A172 (cell line): ENCODE results near the gene TTC27. TPM values are rescaled to one million over a fixed set of nuclear protein-coding genes. Genes with fewer than 3 reads are reported as not detected.
A peak's percentile ranks its signal among the peaks of the same experiment; 100 is the strongest.
"Not testable (repeated sequence)": the region's sequence is repeated elsewhere in the genome, so short reads cannot be mapped to it uniquely, and the experiment has no call there.

Experiments
- DNase-seq: peaks from one replicate; pipeline ENCODE4 v3.0.0-alpha.2; 2015; ENCODE audit warnings: low spot score
- total RNA-seq: library from RNA; depleted of rRNA; stranded (reverse); fragments of >200 nt; shearing (Covaris generic); gene quantifications from 2 replicates; pipeline ENCODE4 v1.2.3, GENCODE V29; 2014

Gene TTC27
- total RNA-seq, 1 experiment from 2014 or later = 22.5 TPM

DNA sequence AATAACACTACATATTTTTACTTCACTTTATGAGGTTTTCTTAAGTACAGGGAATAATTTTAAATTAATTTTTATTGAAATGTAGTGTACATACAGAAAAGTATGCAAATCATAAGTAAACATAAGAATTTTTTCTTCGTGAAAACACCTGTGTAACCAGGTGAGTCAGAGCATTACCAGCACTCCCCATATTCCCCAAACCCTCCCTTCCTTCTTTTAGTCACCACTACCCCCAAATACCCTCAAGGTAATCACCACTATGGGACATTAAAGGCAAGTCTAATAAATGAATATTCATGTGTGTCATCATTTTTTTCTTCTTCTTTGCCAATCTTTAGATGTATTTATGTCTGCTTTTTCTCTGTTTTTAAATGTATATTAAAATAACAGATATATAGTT is 179.0 kb downstream of the TTC27 start:
- DNase-seq = no peak

DNA sequence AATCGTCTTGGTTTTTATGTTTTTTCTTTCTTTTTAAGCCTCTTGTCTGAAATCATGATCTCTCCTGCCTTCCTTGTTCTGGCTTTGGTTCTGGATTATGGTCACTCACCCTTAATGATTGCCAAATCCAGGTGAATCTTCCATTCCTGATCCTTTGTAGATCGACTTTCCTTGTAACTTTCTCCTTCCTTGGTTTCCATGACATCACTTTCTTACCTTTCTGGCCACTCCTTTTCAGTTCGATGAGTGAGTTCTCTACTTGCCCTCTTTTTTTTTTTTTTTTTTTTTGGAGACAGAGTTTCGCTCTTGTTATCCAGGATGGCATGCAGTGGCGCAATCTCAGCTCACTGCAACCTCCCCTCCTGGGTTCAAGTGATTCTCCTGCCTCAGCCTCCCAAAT is 179.8 kb downstream of the TTC27 start:
- no peak for DNase-seq

DNA sequence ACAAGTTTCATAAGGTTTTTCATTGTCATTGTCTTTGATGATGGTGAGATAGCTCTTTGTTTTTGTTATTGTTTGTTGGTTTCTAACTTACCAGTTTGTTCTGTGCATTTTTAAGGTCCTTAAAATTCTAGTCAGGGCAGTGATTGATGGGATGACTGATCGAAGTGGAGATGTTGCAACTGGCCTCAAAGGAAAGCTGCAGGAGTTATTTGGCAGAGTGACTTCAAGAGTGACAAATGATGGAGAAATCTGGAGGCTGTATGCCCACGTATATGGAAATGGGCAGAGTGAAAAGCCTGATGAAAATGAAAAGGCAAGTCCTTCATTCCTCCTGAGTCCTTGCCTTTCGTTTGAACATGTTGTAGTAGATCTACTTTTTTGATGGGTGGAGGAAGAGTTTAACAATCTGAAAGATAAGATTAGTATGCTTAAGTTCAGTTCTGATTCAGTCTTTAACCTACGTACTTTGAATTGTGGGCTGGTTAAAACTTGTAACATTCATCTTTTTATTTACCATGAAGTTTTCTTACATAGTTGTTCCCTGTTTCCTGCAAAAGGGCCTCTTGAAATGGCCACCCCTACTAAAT is 183.2 kb downstream of the TTC27 start:
- no peak for DNase-seq

DNA sequence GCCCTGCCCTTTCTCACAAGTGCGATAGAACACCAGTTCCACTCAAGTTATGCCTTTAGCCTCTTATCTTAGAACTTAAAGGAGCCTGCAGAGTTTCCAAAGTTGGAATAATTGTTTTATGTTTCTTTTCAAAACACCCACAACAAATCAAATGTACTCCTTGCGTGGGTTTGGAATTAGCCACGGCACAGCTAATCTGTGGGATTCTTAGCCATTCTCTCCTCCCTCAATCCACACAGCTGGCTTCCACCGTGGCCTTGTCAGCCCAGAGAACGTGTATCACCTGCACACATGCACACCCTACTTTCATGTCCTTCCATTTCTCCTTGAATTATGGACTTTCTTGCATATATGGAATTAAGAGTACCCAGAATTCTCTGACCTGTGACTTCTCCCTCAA is 183.8 kb downstream of the TTC27 start:
- DNase-seq = no peak

DNA sequence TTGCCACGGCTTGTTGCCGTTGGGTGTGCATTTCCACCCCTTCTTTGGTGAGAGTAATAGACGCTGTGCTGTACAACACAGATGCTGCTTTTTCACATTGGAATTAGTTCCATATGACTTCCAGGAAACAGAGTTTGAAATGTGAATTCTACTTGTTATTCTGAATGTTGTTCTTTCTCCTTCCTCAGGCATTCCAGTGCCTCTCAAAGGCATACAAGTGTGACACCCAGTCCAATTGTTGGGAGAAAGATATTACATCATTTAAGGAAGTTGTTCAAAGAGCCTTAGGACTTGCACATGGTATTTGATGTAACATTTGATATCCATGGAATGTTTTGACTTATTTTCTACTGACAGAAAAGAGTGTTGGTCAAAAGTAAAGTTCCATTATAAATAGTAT is 184.5 kb downstream of the TTC27 start:
- DNase-seq = no peak

DNA sequence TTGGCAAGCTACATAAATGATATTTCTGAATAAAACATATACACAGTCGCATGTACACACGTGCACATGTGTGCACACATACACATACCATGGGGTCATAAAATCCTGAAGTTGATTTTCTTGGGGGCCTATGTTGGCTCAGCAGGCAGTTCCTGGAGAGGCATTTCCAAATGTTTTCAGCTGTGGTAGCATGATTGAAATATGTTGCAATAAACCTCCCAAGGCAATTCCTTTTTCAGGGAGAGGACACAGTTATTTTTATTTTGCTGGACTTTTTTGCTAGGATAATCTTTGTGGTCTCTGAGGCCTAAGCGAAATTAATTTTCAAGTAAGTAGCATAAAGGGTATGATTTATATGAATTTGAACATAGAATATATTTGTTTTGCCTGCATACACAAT is 192.2 kb downstream of the TTC27 start:
- DNase-seq = no peak

DNA sequence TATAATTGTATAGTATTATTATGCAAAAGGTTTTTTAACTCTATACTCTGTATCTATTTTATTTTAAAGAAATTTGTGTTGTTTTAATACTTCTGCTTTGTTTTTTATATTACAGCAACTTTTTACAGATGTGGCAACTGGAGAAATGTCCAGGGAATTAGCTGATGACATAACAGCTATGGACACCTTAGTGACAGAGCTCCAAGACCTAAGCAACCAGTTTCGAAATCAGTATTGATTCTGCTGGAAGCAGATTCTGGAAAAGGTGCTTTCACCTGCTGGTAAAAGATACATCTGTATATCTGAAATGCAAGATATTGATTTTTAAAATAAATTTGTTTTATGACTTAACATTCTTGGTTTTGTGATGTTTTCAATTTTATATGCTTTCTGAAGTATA is 192.9 kb downstream of the TTC27 start:
- no peak for DNase-seq

DNA sequence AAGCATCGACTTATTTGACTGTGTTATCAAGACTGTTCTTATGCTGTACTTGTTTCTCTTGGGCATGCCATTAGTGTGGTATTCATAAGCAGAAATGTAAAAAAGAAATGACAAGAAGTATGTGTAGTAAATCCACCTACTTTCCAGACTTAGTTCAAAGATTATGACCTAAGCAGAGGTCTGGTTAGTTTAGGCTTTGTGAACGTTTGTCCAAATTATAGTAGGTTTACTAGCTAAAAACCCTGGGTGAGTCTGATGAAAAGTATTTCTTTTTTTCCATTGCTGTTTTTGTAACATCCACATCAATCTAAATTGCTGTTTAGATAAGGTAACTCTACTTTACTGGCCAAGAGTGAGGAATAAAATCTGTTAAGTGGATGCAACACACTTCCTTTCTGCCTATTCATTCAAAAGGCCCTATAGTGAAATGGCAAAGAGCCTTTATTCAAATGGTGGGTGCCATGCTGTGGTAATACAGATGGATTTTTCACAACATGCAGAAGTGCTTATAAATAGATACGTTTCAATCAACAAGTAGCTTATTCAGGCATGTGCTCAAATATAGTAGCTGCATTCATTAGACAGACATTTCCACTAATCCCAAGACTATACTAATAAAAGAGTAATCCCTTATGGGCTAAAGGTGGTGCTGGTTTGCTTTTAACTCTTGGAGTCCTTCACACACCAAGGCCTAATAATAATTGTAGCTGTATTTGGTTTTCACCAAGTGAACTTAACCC is 196.4 kb downstream of the TTC27 start:
- DNase-seq = no peak

DNA sequence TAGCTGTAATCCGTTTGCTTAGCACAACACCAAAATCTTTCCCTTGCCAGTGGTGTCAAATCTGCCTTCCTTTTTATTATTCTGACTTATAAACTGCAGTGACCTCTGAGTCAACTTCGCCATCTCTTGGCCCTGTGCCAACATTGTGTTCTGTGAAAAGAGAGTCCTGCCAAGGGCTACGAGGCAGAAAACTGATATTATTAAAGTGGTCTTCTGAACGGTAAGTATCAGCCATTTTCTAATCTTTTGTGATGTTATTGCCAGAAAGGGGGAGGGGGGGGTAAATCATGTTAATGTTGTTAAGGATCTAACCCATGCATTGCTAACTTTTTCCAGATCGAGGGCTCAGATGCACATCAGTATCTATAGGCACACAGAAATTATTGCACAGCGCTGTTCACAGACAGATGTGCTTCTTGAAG is 197.5 kb downstream of the TTC27 start:
- peak; percentile 13 for DNase-seq

DNA sequence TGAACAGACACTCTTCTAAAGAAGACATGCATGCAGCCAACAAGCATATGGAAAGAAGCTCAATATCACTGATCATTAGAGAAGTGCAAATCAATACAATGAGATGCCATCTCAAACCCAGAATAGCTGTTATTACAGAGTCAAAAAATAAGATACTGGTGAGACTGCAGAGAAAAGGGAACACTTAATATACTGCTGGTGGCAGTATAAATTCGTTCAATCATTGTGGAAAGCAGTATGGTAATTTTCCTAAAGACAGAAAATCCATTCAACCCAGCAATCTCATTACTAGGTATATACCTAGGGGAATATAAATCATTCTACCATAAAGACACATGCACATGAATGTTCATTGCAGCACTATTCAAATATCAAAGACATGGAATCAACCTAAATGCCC is 202.3 kb downstream of the TTC27 start:
- no peak for DNase-seq

DNA sequence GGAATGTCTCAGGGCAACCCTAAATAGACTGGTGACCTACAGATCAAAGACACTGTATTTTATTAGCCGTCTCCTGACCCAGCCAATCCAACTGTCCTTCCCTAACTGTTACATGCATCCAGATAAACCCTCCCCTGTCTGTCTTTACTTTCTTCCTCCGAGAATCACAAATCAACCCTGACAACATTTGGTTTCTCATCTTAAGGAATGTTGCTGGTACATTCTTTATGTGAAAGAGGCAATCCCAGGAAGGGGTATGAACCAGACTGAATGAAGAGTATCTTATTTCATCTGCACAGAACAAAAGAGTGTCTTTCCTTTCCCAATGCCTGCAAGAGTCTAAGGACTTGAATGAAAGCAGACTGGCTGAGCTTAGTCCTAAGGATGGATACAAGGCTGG is 205.0 kb downstream of the TTC27 start:
- peak; percentile 45 for DNase-seq

DNA sequence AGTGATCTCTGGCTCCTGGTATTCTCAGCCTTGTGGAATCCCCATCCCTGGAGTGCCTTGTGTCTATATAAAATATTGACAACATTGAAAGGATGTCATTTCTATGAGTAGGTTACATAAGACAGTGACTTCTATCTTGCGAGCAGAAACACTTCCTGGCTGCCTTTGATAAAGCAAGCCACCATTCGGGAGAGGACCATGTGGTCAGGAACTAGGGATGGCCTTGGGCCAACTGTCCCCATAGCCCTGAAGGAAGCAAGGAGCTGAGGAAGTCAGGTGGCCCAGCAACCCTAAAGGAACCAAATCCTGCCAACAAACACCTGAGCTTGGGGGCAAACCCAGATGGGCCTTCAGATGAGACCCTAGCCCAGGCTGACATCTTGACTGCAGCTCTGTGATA is 205.9 kb downstream of the TTC27 start:
- DNase-seq = no peak

DNA sequence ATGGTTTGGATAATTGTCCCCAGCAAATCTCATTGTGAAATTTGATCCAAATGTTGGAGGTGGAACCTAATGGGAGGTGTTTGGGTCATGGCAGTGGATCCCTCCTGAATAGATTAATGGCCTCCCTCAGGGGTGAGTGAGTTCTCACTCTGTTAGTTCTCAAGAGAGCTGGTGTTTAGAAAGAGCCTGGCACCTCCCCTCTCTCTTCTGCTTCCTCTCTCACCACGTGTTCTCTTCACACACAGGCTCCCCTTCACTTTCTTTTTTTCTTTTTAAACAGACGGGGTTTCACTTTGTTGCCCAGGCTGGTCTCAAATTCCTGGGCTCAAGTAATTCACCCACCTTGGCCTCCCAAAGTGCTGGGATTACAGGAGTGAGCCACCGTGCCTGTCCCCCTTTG is 207.3 kb downstream of the TTC27 start:
- DNase-seq = no peak

DNA sequence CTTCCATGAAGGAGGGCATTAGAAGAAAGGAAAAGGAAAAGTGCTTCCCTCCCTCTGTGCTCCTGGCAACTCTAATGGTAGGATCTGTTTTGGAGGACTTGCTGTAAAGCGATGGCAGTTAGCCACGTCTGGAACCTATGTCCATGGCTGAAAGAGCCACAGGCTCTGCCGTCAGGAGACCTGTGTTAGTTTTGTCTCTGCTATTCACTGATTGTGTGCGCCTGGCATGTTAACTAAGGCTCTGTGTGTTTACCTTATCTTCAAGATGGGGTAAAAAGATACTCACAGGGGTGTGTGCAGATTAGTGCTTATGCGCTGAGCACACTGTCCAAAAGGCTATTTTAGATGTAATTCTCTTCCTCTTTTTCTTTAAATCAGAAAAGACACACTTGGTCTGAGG is 209.1 kb downstream of the TTC27 start:
- DNase-seq = no peak

DNA sequence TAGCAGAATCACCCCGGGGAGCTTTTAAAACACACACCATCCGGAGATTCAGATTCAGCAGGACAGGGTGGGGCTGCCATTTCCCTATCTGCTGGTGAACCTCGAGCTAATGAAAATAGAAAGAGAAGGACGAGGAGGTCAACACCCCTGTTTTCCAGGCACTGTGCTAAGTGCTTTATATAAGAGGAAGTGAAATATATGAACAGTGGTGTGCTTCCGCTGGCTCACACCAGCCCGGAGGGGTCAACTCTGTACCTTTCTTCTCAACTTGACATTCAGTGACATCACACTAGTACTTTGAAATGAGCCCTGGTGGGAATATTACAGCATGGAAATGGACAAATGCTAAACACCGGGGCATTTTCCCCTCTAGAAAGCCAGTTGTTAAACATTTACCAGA is 210.6 kb downstream of the TTC27 start:
- DNase-seq = no peak

DNA sequence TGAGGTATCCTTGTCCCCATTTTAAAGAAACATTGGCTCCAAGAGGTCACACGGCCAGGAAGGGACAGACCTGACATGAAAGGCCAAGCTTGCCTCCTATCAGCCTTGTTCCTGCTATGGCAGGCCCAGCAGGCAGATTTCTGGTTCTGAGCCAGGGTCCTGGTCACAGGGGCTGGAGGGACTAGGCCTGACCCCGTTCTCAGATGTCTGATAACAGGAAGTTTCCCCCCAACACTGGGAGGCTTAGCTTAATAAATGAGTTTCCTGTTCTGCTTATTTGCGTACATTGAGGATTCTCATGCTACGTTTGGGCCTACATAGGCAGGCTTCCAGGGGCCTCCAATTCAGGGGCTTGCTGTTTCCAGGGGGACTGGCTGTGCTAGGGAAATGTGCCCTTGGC is 211.1 kb downstream of the TTC27 start:
- DNase-seq = no peak

DNA sequence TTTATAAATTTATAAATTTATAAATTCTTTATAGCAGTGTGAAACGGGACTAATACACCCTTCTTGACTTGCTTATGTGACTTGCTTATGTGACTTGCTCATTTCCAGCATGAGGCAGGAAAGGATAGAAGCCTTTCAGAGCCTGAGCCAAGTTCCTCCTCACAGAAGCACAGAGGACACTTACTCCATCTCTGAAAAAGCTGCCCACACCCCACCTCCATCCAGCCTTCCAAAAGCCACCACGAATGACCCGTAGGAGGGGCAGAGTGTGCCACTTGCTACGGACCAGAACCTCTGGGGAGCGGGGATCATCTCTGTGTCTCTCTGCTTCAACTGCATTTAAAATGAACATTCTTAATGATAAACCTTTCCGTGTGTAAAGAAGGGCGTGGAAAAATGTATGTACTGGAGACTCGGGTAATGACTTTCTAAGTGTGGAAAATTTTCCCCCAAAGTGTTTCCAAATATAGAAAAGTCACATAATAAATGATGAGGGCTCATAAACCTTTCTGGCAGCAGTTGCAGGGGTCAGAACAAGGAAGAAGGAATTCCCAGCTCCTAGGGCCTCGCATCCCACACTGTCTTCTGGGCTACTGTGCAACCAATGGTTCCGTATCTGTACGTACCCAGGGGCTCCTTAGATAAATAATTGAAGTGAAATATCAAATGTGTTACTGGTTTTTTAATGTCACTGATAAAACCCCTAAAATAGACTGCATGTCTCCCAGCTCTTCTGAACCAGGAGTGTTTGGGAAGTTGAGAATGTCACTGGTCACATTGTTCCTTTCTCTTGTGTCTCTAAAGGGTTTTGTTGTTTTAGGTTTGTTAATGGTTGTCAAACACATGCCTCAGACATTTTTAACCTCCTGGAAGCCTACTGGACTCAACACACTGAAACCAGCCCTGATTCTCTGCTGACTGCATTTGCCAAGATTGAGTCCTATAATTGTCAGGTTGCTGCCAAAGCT is 214.4 kb downstream of the TTC27 start:
- no peak for DNase-seq

DNA sequence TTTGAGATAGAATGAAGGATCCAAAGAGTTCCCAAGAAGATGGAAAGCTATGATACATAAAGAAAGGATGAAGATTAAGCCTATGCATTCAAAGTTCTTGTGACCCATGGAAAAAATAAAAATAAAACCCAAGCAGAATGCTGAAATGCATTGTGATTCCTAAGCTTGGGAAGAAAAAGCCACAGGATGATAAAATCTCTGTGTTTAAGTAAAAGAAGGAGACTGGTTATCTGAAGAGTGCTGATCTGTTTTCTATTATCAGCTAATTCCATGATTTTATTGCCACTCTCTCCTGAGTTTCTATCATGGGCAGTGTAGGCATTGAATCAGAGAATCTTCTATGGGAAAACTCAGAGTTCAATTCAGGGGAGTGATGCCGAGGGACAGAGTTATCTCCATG is 215.8 kb downstream of the TTC27 start:
- DNase-seq = no peak

DNA sequence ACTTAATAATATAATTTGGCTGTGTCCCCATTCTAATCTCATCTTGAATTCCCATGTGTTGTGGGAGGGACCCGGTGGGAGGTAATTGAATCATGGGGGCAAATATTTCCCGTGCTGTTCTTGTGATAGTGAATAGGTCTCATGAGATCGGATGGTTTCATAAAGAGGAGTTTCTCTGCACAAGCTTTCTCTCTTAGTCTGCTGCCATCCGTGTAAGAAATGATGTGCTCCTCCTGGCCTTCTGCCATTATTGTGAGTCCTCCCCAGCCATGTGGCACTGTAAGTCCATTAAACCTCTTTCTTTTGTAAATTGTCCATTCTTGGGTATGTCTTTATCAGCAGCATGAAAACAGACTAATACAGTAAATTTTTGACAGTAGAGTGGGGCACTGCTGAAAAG is 216.4 kb downstream of the TTC27 start:
- DNase-seq = no peak

DNA sequence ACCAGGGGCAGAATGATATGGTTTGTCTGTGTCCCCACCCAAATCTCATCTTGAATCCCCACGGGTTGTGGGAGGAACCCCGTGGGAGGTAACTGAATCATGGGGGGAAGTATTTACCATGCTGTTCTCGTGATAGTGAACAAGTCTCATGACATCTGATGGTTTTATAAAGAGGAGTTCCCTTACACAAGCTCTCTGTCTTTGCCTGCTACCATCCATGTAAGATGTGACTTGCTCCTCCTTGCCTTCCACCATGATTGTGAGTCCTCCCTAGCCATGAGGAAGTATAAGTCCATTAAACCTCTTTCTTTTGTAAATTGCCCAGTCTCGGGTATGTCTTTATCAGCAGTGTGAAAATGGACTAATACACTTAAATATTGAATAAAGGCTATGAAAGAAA is 218.4 kb downstream of the TTC27 start:
- DNase-seq = not testable (repeated sequence)

DNA sequence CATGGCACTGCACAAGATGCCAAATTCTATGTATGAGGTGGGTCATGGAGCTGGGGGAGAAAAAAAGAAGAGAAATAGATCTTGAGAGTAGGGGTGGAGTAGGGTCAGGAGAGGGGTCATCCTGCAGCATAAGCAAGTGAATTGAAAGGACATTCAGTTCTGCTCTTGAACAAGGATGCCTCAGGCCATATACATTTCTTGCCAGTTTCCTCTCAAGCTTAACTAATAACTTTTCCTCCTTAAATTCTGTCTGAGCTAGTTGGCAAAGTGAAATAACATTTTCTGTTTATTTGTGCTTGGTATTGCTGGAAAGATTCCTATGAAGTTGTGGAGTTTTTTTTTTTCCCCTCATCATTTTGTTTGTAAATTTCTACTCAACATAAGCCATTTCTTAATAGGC is 219.9 kb downstream of the TTC27 start:
- no peak for DNase-seq

DNA sequence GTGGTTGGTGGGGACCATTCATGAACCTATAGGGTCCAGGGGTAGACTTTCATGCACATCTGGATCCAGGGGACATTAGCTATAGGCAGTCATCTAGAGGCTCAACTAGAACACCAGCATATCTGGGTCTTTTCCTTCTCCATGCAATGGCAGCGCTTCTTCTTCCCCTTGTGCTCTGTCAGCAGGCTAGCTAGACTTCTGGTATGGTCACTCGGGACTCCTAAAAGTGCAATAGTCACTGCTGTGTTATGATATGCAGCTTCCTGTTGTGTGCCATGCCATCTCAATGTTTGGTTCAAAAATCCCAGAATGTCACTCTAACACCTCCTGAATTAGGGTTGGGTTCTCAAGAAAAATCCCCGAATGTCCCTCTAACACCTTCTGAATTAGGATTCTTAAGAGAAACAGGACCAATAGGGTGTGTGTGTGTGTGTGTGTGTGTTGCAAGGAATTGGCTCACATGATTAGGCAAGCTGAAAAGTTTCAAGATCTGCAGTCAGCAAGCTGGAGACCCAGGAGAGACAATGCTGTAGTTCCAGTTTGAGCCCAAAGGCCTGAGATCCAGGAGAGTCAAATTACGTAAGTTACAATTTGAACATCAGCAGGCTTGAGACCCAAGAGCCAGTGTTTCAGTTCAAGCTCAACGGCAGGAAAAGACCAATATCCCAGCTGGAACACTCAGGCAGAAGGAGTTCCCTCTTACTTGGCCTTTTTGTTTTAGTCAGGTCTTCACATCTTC is 221.8 kb downstream of the TTC27 start:
- DNase-seq = no peak
